Stimulated activated CD8-positive, alpha-beta memory T cell treated with anti-CD3 and anti-CD28 coated beads, Interleukin-7, amount 100 ng/mL, for 1 hour (primary cell): Measurements from ENCODE around the gene BCOR.
A peak's percentile ranks its signal among the peaks of the same experiment; 100 is the strongest.

ENCODE experiments used
- DNase-seq, 2 donors: peaks; one replicate each; pipeline ENCODE4 v3.0.0-alpha.2; 2020; ENCODE audit warnings: low read depth in 2 of 2

BCOR gene

GRCh38 chrX:40097504-40098263 is at the start of gene BCOR:
TSS of gene BCOR (minus strand) at chrX:40097958. CDS start at chrX:40077929, 20,029 bp downstream.
- peak in 1 of 2 donors; percentile 41 for DNase-seq

GRCh38 chrX:40147126-40147952 is 49.6 kb upstream of the BCOR start:
- no peak for DNase-seq

- DNase-seq = no peak
Observed at GRCh38 chrX:40146262-40147125, 48.7 kb upstream of the BCOR start.

- no peak for DNase-seq
Observed at GRCh38 chrX:40145923-40146261, 48.1 kb upstream of the BCOR start.

- DNase-seq = no peak
Observed at GRCh38 chrX:40145001-40145922, 47.5 kb upstream of the BCOR start.

GRCh38 chrX:40144576-40144975 is 46.8 kb upstream of the BCOR start:
- no peak for DNase-seq

GRCh38 chrX:40143987-40144386 is 46.2 kb upstream of the BCOR start:
- no peak for DNase-seq

- no peak for DNase-seq
Observed at GRCh38 chrX:40143001-40143400, 45.2 kb upstream of the BCOR start.

- DNase-seq = no peak
Observed at GRCh38 chrX:40142417-40142816, 44.7 kb upstream of the BCOR start.

GRCh38 chrX:40140706-40141499 is 43.1 kb upstream of the BCOR start:
- no peak for DNase-seq

- no peak for DNase-seq
Observed at GRCh38 chrX:40132751-40133150, 35.0 kb upstream of the BCOR start.

- DNase-seq = no peak
Observed at GRCh38 chrX:40131654-40132337, 34.0 kb upstream of the BCOR start.

- DNase-seq = no peak
Observed at GRCh38 chrX:40130207-40130606, 32.4 kb upstream of the BCOR start.

- no peak for DNase-seq
Observed at GRCh38 chrX:40127052-40127451, 29.3 kb upstream of the BCOR start.

GRCh38 chrX:40122487-40122886 is 24.7 kb upstream of the BCOR start:
- no peak for DNase-seq

- DNase-seq = no peak
Observed at GRCh38 chrX:40121618-40122017, 23.9 kb upstream of the BCOR start.

GRCh38 chrX:40120838-40121580 is 23.3 kb upstream of the BCOR start:
- DNase-seq = no peak

- DNase-seq = no peak
Observed at GRCh38 chrX:40117715-40118285, 20.0 kb upstream of the BCOR start.

GRCh38 chrX:40116925-40117324 is 19.2 kb upstream of the BCOR start:
- no peak for DNase-seq
